Activated naive CD8-positive, alpha-beta T cell treated with anti-CD3 and anti-CD28 coated beads, Interleukin-2, amount 10 ng/mL, durations not matched to agents 7 days and 5 days (primary cell): ENCODE results near the gene AFF1. TPM values are rescaled to one million over a fixed set of nuclear protein-coding genes. Genes with fewer than 3 reads are reported as not detected.
"Not testable (repeated sequence)": the region's sequence is repeated elsewhere in the genome, so short reads cannot be mapped to it uniquely, and the experiment has no call there.

Experiments used
- ATAC-seq: fragments of 150-1000 bp; cut with Tn5 transposase; one replicate; pipeline ENCODE4 v1.10.0; 2021; ENCODE audit warnings: low read depth, moderate library complexity
- POLR2A ChIA-PET: fragments of 350-600 bp; sonication (Branson Sonifier 250); formaldehyde crosslinking; loops from one replicate; lab custom pipeline; 2021; ENCODE audit warnings: antibody characterized with exemption; lab: Charles Lee
- DNase-seq: peaks from one replicate; pipeline ENCODE4 v3.0.0; 2021
- H3K27ac Mint-ChIP-seq: one replicate; pipeline ENCODE4 v1.8.0; 2022; ENCODE audit warnings: mild to moderate bottlenecking, mixed read lengths
- H3K27me3 Mint-ChIP-seq: one replicate; pipeline ENCODE4 v1.8.0; 2022; ENCODE audit warnings: mild to moderate bottlenecking, moderate library complexity, mixed read lengths
- H3K36me3 Mint-ChIP-seq: one replicate; pipeline ENCODE4 v1.8.0; 2021; ENCODE audit warnings: mild to moderate bottlenecking, mixed read lengths
- H3K4me1 Mint-ChIP-seq: one replicate; pipeline ENCODE4 v1.8.0; 2021; ENCODE audit warnings: mixed read lengths
- H3K4me3 Mint-ChIP-seq: one replicate; pipeline ENCODE4 v1.8.0; 2022; ENCODE audit warnings: mild to moderate bottlenecking, moderate library complexity, mixed read lengths
- H3K9me3 Mint-ChIP-seq: one replicate; pipeline ENCODE4 v1.8.0; 2021; ENCODE audit warnings: mixed read lengths
- total RNA-seq, 2 experiments: library from RNA; stranded (reverse); gene quantifications; one replicate each; pipeline ENCODE4 v1.2.3, GENCODE V29; 2021

Gene AFF1
- total RNA-seq, 2 experiments from 2014 or later: 57.1 to 62.5 TPM

- ATAC-seq (no peak), DNase-seq (no peak)
- H3K27me3 Mint-ChIP-seq: no peaks in the 10 kb centered on the region
- no peaks in the 10 kb centered on the region for H3K9me3 Mint-ChIP-seq
- POLR2A ChIA-PET: interaction anchor here (0.7 kb wide), 1 partner anchor 82 kb away, joined by 3 read pairs; no protein-coding TSS in a partner anchor
- no peak overlapping the region for H3K4me3 Mint-ChIP-seq
- H3K36me3 Mint-ChIP-seq: peaks cover 18% of the 10 kb centered on the region
- H3K4me1 Mint-ChIP-seq: peaks cover 23% of the 10 kb centered on the region
- H3K27ac Mint-ChIP-seq: no peak overlapping the region
Observed at GRCh38 chr4:87078987-87079486, 144.2 kb downstream of the AFF1 start.

GRCh38 chr4:87079967-87080366 is 145.2 kb downstream of the AFF1 start:
- Mint-ChIP-seq H3K4me3 (no peak overlapping the region), H3K27ac (no peak overlapping the region), H3K9me3 (no peaks in the 10 kb centered on the region), H3K27me3 (no peaks in the 10 kb centered on the region), H3K36me3 (peaks cover 22% of the 10 kb centered on the region), H3K4me1 (peaks cover 15% of the 10 kb centered on the region)
- DNase-seq (no peak), ATAC-seq (no peak)
- POLR2A ChIA-PET: interaction anchor here (0.7 kb wide), 1 partner anchor 83 kb away, joined by 3 read pairs; no protein-coding TSS in a partner anchor

- no peak overlapping the region for H3K27ac Mint-ChIP-seq
- ATAC-seq: no peak
- no peak for DNase-seq
- H3K4me1 Mint-ChIP-seq: peaks cover 13% of the 10 kb centered on the region
- POLR2A ChIA-PET: no interaction called here
- no peaks in the 10 kb centered on the region for H3K27me3 Mint-ChIP-seq
- H3K9me3 Mint-ChIP-seq: no peaks in the 10 kb centered on the region
- H3K36me3 Mint-ChIP-seq: peaks cover 20% of the 10 kb centered on the region
- no peak overlapping the region for H3K4me3 Mint-ChIP-seq
Observed at GRCh38 chr4:87080462-87080861, 145.7 kb downstream of the AFF1 start.

GRCh38 chr4:87081826-87082225 is 147.0 kb downstream of the AFF1 start:
- no peaks in the 10 kb centered on the region for H3K9me3 Mint-ChIP-seq
- no peak overlapping the region for H3K27ac Mint-ChIP-seq
- H3K27me3 Mint-ChIP-seq: no peaks in the 10 kb centered on the region
- peaks cover 11% of the 10 kb centered on the region for H3K4me1 Mint-ChIP-seq
- DNase-seq (no peak), ATAC-seq (no peak)
- POLR2A ChIA-PET: no interaction called here
- H3K4me3 Mint-ChIP-seq: no peak overlapping the region
- peaks cover 24% of the 10 kb centered on the region for H3K36me3 Mint-ChIP-seq

GRCh38 chr4:87085732-87086131 is 150.9 kb downstream of the AFF1 start:
- H3K9me3 Mint-ChIP-seq, ATAC-seq, H3K4me3 Mint-ChIP-seq, H3K27me3 Mint-ChIP-seq, POLR2A ChIA-PET, H3K27ac Mint-ChIP-seq, DNase-seq: not testable (repeated sequence)
- H3K36me3 Mint-ChIP-seq: peaks cover 21% of the 10 kb centered on the region
- H3K4me1 Mint-ChIP-seq: peaks cover 13% of the 10 kb centered on the region

GRCh38 chr4:87086143-87086805 is 151.5 kb downstream of the AFF1 start:
- H3K27ac Mint-ChIP-seq: no peak overlapping the region
- no peaks in the 10 kb centered on the region for H3K27me3 Mint-ChIP-seq

GRCh38 chr4:87087015-87087414 is 152.2 kb downstream of the AFF1 start:
- Mint-ChIP-seq H3K4me1 (peaks cover 9% of the 10 kb centered on the region), H3K36me3 (peaks cover 13% of the 10 kb centered on the region), H3K27me3 (no peaks in the 10 kb centered on the region), H3K27ac (no peak overlapping the region), H3K4me3 (no peak overlapping the region), H3K9me3 (no peaks in the 10 kb centered on the region)
- ATAC-seq: no peak
- DNase-seq: no peak
- POLR2A ChIA-PET: no interaction called here

More at GRCh38 chr4:87086143-87086805, 151.5 kb downstream of the AFF1 start:
- peaks cover 19% of the 10 kb centered on the region for H3K36me3 Mint-ChIP-seq
- ATAC-seq (no peak), DNase-seq (no peak)
- H3K9me3 Mint-ChIP-seq: no peaks in the 10 kb centered on the region
- no peak overlapping the region for H3K4me3 Mint-ChIP-seq
- POLR2A ChIA-PET: no interaction called here
- H3K4me1 Mint-ChIP-seq: peaks cover 12% of the 10 kb centered on the region

GRCh38 chr4:87087420-87087819 is 152.6 kb downstream of the AFF1 start:
- no peaks in the 10 kb centered on the region for H3K9me3 Mint-ChIP-seq
- DNase-seq (no peak), ATAC-seq (no peak)
- peaks cover 15% of the 10 kb centered on the region for H3K36me3 Mint-ChIP-seq
- no peak overlapping the region for H3K4me3 Mint-ChIP-seq
- H3K27me3 Mint-ChIP-seq: no peaks in the 10 kb centered on the region
- POLR2A ChIA-PET: no interaction called here
- H3K4me1 Mint-ChIP-seq: peaks cover 9% of the 10 kb centered on the region
- H3K27ac Mint-ChIP-seq: no peak overlapping the region

GRCh38 chr4:87088186-87088585 is 153.4 kb downstream of the AFF1 start:
- Mint-ChIP-seq H3K4me1 (peaks cover 9% of the 10 kb centered on the region), H3K4me3 (no peak overlapping the region), H3K27me3 (no peaks in the 10 kb centered on the region), H3K36me3 (peaks cover 15% of the 10 kb centered on the region), H3K27ac (no peak overlapping the region), H3K9me3 (no peaks in the 10 kb centered on the region)
- POLR2A ChIA-PET: no interaction called here
- DNase-seq (no peak), ATAC-seq (no peak)

- H3K27ac Mint-ChIP-seq: no peak overlapping the region
- H3K9me3 Mint-ChIP-seq: no peaks in the 10 kb centered on the region
- peaks cover 15% of the 10 kb centered on the region for H3K36me3 Mint-ChIP-seq
- peaks cover 14% of the 10 kb centered on the region for H3K4me1 Mint-ChIP-seq
- H3K4me3 Mint-ChIP-seq: no peak overlapping the region
- DNase-seq: no peak
- no peak for ATAC-seq
- POLR2A ChIA-PET: interaction anchor here (1.5 kb wide), 1 partner anchor 83 kb away, joined by 5 read pairs; no protein-coding TSS in a partner anchor
- no peaks in the 10 kb centered on the region for H3K27me3 Mint-ChIP-seq
Observed at GRCh38 chr4:87089368-87089767, 154.6 kb downstream of the AFF1 start.

- Mint-ChIP-seq H3K4me3 (no peak overlapping the region), H3K9me3 (no peaks in the 10 kb centered on the region), H3K27me3 (no peaks in the 10 kb centered on the region), H3K4me1 (peaks cover 14% of the 10 kb centered on the region), H3K36me3 (peaks cover 11% of the 10 kb centered on the region), H3K27ac (no peak overlapping the region)
- ATAC-seq (no peak), DNase-seq (no peak)
- POLR2A ChIA-PET: interaction anchor here (0.6 to 1.5 kb wide), 2 partner anchors 83 to 156 kb away, joined by 3 to 5 read pairs; no protein-coding TSS in a partner anchor
Observed at GRCh38 chr4:87090305-87090704, 155.5 kb downstream of the AFF1 start.

GRCh38 chr4:87092389-87093141 is 157.8 kb downstream of the AFF1 start:
- POLR2A ChIA-PET: interaction anchor here (1.2 kb wide), 1 partner anchor 86 kb away, joined by 4 read pairs; no protein-coding TSS in a partner anchor
- ATAC-seq (no peak), DNase-seq (no peak)
- no peak overlapping the region for H3K4me3 Mint-ChIP-seq
- H3K9me3 Mint-ChIP-seq: no peaks in the 10 kb centered on the region
- peaks cover 11% of the 10 kb centered on the region for H3K4me1 Mint-ChIP-seq
- peaks cover 9% of the 10 kb centered on the region for H3K36me3 Mint-ChIP-seq
- no peaks in the 10 kb centered on the region for H3K27me3 Mint-ChIP-seq
- H3K27ac Mint-ChIP-seq: no peak overlapping the region

GRCh38 chr4:87093443-87094123 is 158.8 kb downstream of the AFF1 start:
- DNase-seq: no peak
- POLR2A ChIA-PET: interaction anchor here (1.0 kb wide), 1 partner anchor 171 kb away, joined by 3 read pairs; no protein-coding TSS in a partner anchor
- Mint-ChIP-seq H3K27me3 (no peaks in the 10 kb centered on the region), H3K36me3 (peaks cover 10% of the 10 kb centered on the region), H3K27ac (no peak overlapping the region), H3K9me3 (no peaks in the 10 kb centered on the region), H3K4me1 (peaks cover 11% of the 10 kb centered on the region), H3K4me3 (no peak overlapping the region)
- peak; percentile 73 for ATAC-seq
